ENCODE measurements around the gene NOD1.

DNA sequence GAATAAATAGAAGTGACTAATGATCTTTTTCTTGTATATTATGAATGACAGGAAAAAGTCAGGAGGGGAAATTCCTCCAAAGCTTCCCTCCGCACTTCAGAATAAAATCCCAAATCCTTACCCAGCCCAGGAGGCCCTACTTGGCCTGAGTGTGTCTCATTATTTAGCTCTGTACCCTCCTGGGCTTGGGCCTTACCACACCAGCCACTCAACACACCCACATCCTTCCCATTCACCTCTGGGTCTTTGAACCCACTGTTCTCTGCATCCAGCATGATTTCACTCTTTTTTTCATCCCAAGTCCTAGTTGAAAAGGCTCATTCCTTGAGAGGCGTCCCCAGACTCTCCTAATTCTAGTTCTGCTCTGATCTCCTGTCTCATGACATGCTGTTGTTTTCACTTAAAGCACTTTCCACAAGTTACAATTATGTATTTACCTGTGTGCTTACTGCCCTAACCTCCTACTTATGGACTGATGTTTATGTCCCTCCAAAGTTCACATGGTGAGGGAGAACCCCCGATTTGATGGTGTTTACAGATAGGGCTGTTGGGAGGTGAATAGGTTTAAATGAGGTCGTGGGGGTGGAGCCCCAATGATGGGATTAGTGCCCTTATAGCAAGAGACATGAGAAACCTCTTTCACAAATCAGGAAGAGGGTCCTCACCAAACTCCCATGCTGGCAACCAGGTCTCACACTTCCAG lies 6.4 kb downstream of the NOD1 start:
- TF ChIP-seq, protein P1, sequence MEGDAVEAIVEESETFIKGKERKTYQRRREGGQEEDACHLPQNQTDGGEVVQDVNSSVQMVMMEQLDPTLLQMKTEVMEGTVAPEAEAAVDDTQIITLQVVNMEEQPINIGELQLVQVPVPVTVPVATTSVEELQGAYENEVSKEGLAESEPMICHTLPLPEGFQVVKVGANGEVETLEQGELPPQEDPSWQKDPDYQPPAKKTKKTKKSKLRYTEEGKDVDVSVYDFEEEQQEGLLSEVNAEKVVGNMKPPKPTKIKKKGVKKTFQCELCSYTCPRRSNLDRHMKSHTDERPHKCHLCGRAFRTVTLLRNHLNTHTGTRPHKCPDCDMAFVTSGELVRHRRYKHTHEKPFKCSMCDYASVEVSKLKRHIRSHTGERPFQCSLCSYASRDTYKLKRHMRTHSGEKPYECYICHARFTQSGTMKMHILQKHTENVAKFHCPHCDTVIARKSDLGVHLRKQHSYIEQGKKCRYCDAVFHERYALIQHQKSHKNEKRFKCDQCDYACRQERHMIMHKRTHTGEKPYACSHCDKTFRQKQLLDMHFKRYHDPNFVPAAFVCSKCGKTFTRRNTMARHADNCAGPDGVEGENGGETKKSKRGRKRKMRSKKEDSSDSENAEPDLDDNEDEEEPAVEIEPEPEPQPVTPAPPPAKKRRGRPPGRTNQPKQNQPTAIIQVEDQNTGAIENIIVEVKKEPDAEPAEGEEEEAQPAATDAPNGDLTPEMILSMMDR (IDR thresholded peaks at IDR 0.05; ENCODE audit: borderline replicate concordance, extremely low read depth, low read length, poor library complexity, severe bottlenecking) = no peak
- TF ChIP-seq EZH2 (IDR thresholded peaks at IDR 0.05; ENCODE audit: borderline replicate concordance, low read depth, low read length, severe bottlenecking) = no peak
